GM18858 (cell line): ENCODE measurements around the gene MAPK4.

Experiments
- ATAC-seq: cut with Tn5 transposase; IDR thresholded peaks from one replicate; pipeline ENCODE4 v1.9.1; 2021; ENCODE audit not compliant: unreplicated experiment

MAPK4 gene

GRCh38 chr18:50716902-50717301 is 157.0 kb downstream of the MAPK4 start:
- no peak for ATAC-seq

GRCh38 chr18:50717563-50717962 is 157.7 kb downstream of the MAPK4 start:
- no peak for ATAC-seq

- no peak for ATAC-seq
Measured at GRCh38 chr18:50719471-50720324, 159.8 kb downstream of the MAPK4 start.

- no peak for ATAC-seq
Measured at GRCh38 chr18:50720325-50720674, 160.4 kb downstream of the MAPK4 start.

- no peak for ATAC-seq
Measured at GRCh38 chr18:50721006-50721405, 161.1 kb downstream of the MAPK4 start.

GRCh38 chr18:50721451-50722120 is 161.7 kb downstream of the MAPK4 start:
- no peak for ATAC-seq

GRCh38 chr18:50722311-50722710 is 162.4 kb downstream of the MAPK4 start:
- ATAC-seq = no peak

- ATAC-seq = no peak
Measured at GRCh38 chr18:50724751-50725151, 164.9 kb downstream of the MAPK4 start.

GRCh38 chr18:50726960-50727589 is 167.2 kb downstream of the MAPK4 start:
- peak; percentile 94 for ATAC-seq

GRCh38 chr18:50727721-50728471 is 168.0 kb downstream of the MAPK4 start:
- no peak for ATAC-seq

GRCh38 chr18:50729376-50729775 is 169.5 kb downstream of the MAPK4 start:
- no peak for ATAC-seq

GRCh38 chr18:50729986-50730385 is 170.1 kb downstream of the MAPK4 start:
- no peak for ATAC-seq

GRCh38 chr18:50734342-50734741 is 174.5 kb downstream of the MAPK4 start:
- ATAC-seq = no peak

GRCh38 chr18:50734886-50735285 is 175.0 kb downstream of the MAPK4 start:
- ATAC-seq = no peak

GRCh38 chr18:50737127-50737526 is 177.2 kb downstream of the MAPK4 start:
- no peak for ATAC-seq

- ATAC-seq = no peak
Measured at GRCh38 chr18:50738098-50738757, 178.3 kb downstream of the MAPK4 start.

- ATAC-seq = no peak
Measured at GRCh38 chr18:50742952-50743351, 183.1 kb downstream of the MAPK4 start.

- ATAC-seq = no peak
Measured at GRCh38 chr18:50744253-50744652, 184.4 kb downstream of the MAPK4 start.

GRCh38 chr18:50745945-50746344 is 186.1 kb downstream of the MAPK4 start:
- no peak for ATAC-seq

GRCh38 chr18:50747849-50748242 is 188.0 kb downstream of the MAPK4 start:
- no peak for ATAC-seq
